HepG2 (cell line): Measurements from ENCODE around the gene MAP3K14. TPM values are rescaled to one million over a fixed set of nuclear protein-coding genes. Genes with fewer than 3 reads are reported as not detected.

Experiments
- ATAC-seq: fragments of 200-7000 bp; cut with Tn5 transposase; 3 replicates; pipeline ENCODE4 v1.9.1; 2020; ENCODE audit warnings: mild to moderate bottlenecking, moderate library complexity
- BruUV-seq: library from RNA; stranded (reverse); fragments of 400-500 nt; replicated peaks from 2 replicates; lab custom pipeline; 2021; lab: Mats Ljungman, UMichigan
- CTCF ChIA-PET: fragments of 300-600 bp; formaldehyde crosslinking; extraction: SDS; loops from one replicate; lab custom pipeline; 2021; ENCODE audit warnings: low total read pairs, inconsistent platforms, low intra/inter-chr PET ratio; lab: Yijun Ruan, JAX
- POLR2A ChIA-PET: fragments of 350-600 bp; sonication (Branson Sonifier 250); formaldehyde crosslinking; loops from one replicate; lab custom pipeline; 2020; ENCODE audit warnings: antibody characterized with exemption, inconsistent platforms; lab: Yijun Ruan, JAX
- DNase-seq: peaks from one replicate; pipeline ENCODE4 v3.0.0-alpha.2; 2015; ENCODE audit warnings: low spot score
- FAIRE-seq: peaks from 3 replicates; lab custom pipeline; 2011; peaks lifted over from hg19 to GRCh38; lab: Jason Lieb, UNC
- H2AFZ ChIP-seq: one replicate; pipeline ENCODE4 v1.6.1; 2011; ENCODE audit warnings: low read length, inconsistent platforms
- H3K27ac ChIP-seq: fragments of 300-600 bp; 3 replicates; pipeline ENCODE4 v1.8.0; 2011; ENCODE audit warnings: mixed run types, mild to moderate bottlenecking, mixed read lengths, low read length, inconsistent platforms; ENCODE audit not compliant: insufficient read depth; ENCODE audit errors: extremely low read length
- H3K27me3 ChIP-seq, 2 experiments: fragments of 200-600 bp in 1 of 2; 2 replicates in 1 of 2; 3 replicates in 1 of 2; pipeline versions ENCODE4 v1.6.0 to v1.8.0; 2011; ENCODE audit warnings: low read length in 2 of 2, mild to moderate bottlenecking in 2 of 2, moderate library complexity in 2 of 2, inconsistent platforms in 1 of 2; ENCODE audit not compliant: insufficient read depth in 2 of 2, control insufficient read depth in 1 of 2
- H3K36me3 ChIP-seq, 2 experiments: fragments of 200-600 bp in 1 of 2; replicated peaks in 1 of 2; 2 replicates in 1 of 2; 3 replicates in 1 of 2; pipeline versions ENCODE4 v1.5.1 to v1.8.0; 2011; ENCODE audit warnings: low read length in 2 of 2, inconsistent platforms in 1 of 2; ENCODE audit not compliant: insufficient read depth in 2 of 2, control insufficient read depth in 1 of 2
- H3K4me1 ChIP-seq: 2 replicates; pipeline ENCODE4 v1.5.1; 2012; ENCODE audit warnings: low read length, inconsistent platforms; ENCODE audit not compliant: insufficient read depth
- H3K4me2 ChIP-seq: 2 replicates; pipeline ENCODE4 v1.6.0; 2011; ENCODE audit warnings: low read depth, low read length, inconsistent platforms
- H3K4me3 ChIP-seq, 3 experiments: fragments of 200-600 bp in 1 of 3; sonication (generic), shearing (Covaris generic) in 1 of 3; replicated peaks in 1 of 3; 2 replicates each; pipeline ENCODE4 v1.5.1; 2011 to 2016; ENCODE audit warnings: low read length in 3 of 3, inconsistent platforms in 2 of 3, low read depth in 2 of 3, mild to moderate bottlenecking in 2 of 3, control low read depth in 1 of 3, mixed read lengths in 1 of 3; ENCODE audit not compliant: insufficient read depth in 1 of 3
- H3K79me2 ChIP-seq: one replicate; pipeline ENCODE4 v1.6.1; 2011; ENCODE audit warnings: low read length, inconsistent platforms; ENCODE audit not compliant: insufficient read depth
- H3K9ac ChIP-seq: 2 replicates; pipeline ENCODE4 v1.6.0; 2011; ENCODE audit warnings: mild to moderate bottlenecking, low read depth, low read length, inconsistent platforms; ENCODE audit not compliant: insufficient read depth
- H3K9me3 ChIP-seq: 2 replicates; pipeline ENCODE4 v1.5.1; 2012; ENCODE audit warnings: mild to moderate bottlenecking, low read length
- H4K20me1 ChIP-seq: 2 replicates; pipeline ENCODE4 v1.6.0; 2011; ENCODE audit warnings: inconsistent platforms, mild to moderate bottlenecking, low read length, moderate library complexity; ENCODE audit not compliant: insufficient read depth
- KDM2A ChIP-seq: sonication (generic); formaldehyde crosslinking; IDR thresholded peaks from 2 replicates; pipeline ENCODE4 v1.4.0; 2020; ENCODE audit warnings: low read depth, missing genetic modification reagents, borderline replicate concordance
- NFIB ChIP-seq: sonication (generic); formaldehyde crosslinking; IDR thresholded peaks from 2 replicates; pipeline ENCODE4 v1.9.0; 2021; ENCODE audit warnings: missing genetic modification reagents, mild to moderate bottlenecking, borderline replicate concordance
- TOPORS ChIP-seq: sonication (generic); formaldehyde crosslinking; IDR thresholded peaks from 2 replicates; pipeline ENCODE4 v1.8.0; 2023; ENCODE audit warnings: mild to moderate bottlenecking, missing genetic modification reagents
- ZNF326 ChIP-seq: sonication (generic); formaldehyde crosslinking; IDR thresholded peaks from 2 replicates; pipeline ENCODE4 v1.4.0; 2020; ENCODE audit warnings: missing genetic modification reagents, borderline replicate concordance
- ZNF614 ChIP-seq: IDR thresholded peaks from 2 replicates; pipeline ENCODE4 v1.6.1; 2018; ENCODE audit warnings: missing biosample characterization, missing genetic modification reagents, inconsistent platforms, borderline replicate concordance
- ZNF7 ChIP-seq: IDR thresholded peaks from 2 replicates; pipeline ENCODE4 v1.6.1; 2016; ENCODE audit warnings: missing biosample characterization, missing genetic modification reagents
- WGBS: methylation state at CpG from one replicate; pipeline ENCODE4 v1.1.6; 2017; ENCODE audit warnings: low lambda C conversion rate; 5-methylcytosine and 5-hydroxymethylcytosine counted together
- in situ Hi-C: cut with HindIII; loops from 2 replicates; pipeline ENCODE4 v1.10.0; 2017; ENCODE audit warnings: low pct_unique_long_range_greater_than_20kb; ENCODE audit not compliant: extremely low pct_ligation_motif_present
- intact Hi-C: fragments of 100-400 bp; cut with micrococcal nuclease; formaldehyde crosslinking; loops from one replicate; pipeline ENCODE4 v1.10.0; 2022; ENCODE audit not compliant: unreplicated experiment
- polyA plus RNA-seq, 8 experiments: library from polyadenylated mRNA; depleted of rRNA in 3 of 8; stranded (reverse) in 7 of 8; unstranded in 1 of 8; fragments of >200 nt; fragmentation: Illumina TruSeq in 4 of 8; extraction: Trizol in 4 of 8; gene quantifications; 2 replicates each; pipeline versions ENCODE4 v1.2.1 to v1.2.3, GENCODE V29; 2011 to 2016; ENCODE audit warnings: low read depth in 4 of 8, missing spikeins in 1 of 8, mixed read lengths in 1 of 8; ENCODE audit not compliant: insufficient read depth in 1 of 8
- total RNA-seq, 5 experiments: library from RNA; depleted of rRNA; stranded (reverse); fragments of >200 nt; fragmentation: Illumina TruSeq; extraction: Trizol; gene quantifications; 2 replicates each; pipeline ENCODE4 v1.2.3, GENCODE V29; 2016; ENCODE audit warnings: low read depth in 1 of 5
- TF ChIP-seq, protein P1 (sequence below): sonication (generic); formaldehyde crosslinking; IDR thresholded peaks from 2 replicates; pipeline ENCODE4 v1.8.0; 2022; ENCODE audit warnings: low read depth, missing genetic modification reagents
- TF ChIP-seq, protein P2 (sequence below): sonication (generic); formaldehyde crosslinking; IDR thresholded peaks from 2 replicates; pipeline ENCODE4 v1.4.0; 2020; ENCODE audit warnings: missing genetic modification reagents
- TF ChIP-seq, protein P3 (sequence below): IDR thresholded peaks from 2 replicates; pipeline ENCODE4 v1.6.1; 2016
- TF ChIP-seq, protein P4 (sequence below): sonication (generic); formaldehyde crosslinking; IDR thresholded peaks from 2 replicates; pipeline ENCODE4 v1.8.1; 2023; ENCODE audit warnings: mild to moderate bottlenecking, inconsistent platforms, moderate library complexity, missing genetic modification reagents, borderline replicate concordance
- TF ChIP-seq, protein P5 (sequence below): sonication (generic); formaldehyde crosslinking; IDR thresholded peaks from 2 replicates; pipeline ENCODE4; 2020; ENCODE audit warnings: missing genetic modification reagents, mild to moderate bottlenecking, borderline replicate concordance

Gene MAP3K14
- total and polyA plus RNA-seq, 2 of the 13 experiments (the other 11 are each of a cell fraction or from before 2014, with no cell fraction given) = 2.6 TPM

DNA sequence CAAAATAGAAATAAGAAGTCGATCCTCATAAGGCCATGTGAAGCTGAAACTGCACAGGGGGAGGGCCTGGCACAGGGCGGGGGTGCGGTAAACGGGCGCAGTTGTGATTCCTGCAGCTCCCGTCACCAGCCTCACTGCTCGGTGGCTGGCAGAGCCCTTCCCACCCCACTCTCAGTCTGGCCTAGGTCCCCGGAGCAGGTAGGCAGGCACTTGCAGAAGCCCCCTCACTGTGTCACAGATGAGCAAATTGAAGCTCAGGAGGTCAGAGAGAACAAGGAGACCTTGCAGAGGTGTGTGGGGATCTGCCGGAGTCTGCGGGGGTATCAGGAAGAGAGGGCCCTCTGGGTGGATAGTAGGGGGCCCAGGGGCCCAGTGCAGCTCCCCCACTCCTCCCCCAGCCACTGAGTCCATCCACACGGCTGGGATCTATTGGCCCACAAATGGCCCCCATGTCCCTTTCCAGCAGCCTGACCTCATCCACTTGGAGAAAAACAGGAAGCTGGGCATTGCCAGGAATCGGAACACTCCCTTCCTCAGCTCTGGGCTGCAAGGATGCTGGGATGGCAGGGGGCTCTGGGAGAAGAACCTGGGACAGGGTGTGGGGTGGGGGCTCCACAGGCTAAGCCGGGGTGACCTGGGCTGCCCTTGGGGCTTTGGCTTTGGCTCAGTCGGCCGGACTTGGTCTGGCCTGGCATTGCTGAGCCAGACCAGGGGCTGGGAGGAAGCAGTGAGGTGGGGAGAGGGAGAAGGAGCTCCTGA, 21.4 kb upstream of the MAP3K14 start:
- no peak for ATAC-seq
- no peaks in the 10 kb centered on the region for H3K9me3 ChIP-seq
- H3K27me3 ChIP-seq = peaks cover 2 to 39% of the 10 kb centered on the region in 2 experiments; a peak in 3 of 5 replicates
- no peaks in the 10 kb centered on the region for H3K79me2 ChIP-seq
- CTCF ChIA-PET = no interaction called here
- 46% methylated on average over 12 of the region's 15 CpGs for WGBS
- POLR2A ChIA-PET = interaction anchor here (1.2 kb wide), 1 partner anchor 21 kb away, joined by 5 read pairs; the partner anchor contains the start of gene MAP3K14
- peaks cover 10% of the 10 kb centered on the region for H3K4me1 ChIP-seq
- in situ Hi-C loops (no loop called here), intact Hi-C loops (no loop called here)
- H4K20me1 ChIP-seq = no peaks in the 10 kb centered on the region
- no TSS peak for BruUV-seq
- DNase-seq = no peak
- no peaks in the 10 kb centered on the region for H3K36me3 ChIP-seq
- no peak for FAIRE-seq
- no peak overlapping the region for H3K9ac ChIP-seq
- H2AFZ ChIP-seq = no peak overlapping the region
- H3K27ac ChIP-seq = no peak overlapping the region
- H3K4me2 ChIP-seq = no peak overlapping the region
- H3K4me3 ChIP-seq = no peak overlapping the region
- TF ChIP-seq, protein P1, sequence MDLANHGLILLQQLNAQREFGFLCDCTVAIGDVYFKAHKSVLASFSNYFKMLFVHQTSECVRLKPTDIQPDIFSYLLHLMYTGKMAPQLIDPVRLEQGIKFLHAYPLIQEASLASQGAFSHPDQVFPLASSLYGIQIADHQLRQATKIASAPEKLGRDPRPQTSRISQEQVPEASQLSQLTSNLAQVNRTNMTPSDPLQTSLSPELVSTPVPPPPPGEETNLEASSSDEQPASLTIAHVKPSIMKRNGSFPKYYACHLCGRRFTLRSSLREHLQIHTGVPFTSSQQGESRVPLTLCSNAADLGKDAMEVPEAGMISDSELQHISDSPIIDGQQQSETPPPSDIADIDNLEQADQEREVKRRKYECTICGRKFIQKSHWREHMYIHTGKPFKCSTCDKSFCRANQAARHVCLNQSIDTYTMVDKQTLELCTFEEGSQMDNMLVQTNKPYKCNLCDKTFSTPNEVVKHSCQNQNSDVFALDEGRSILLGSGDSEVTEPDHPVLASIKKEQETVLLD (CRISPR knock-in tag) = no peak
- TF ChIP-seq, protein P2, sequence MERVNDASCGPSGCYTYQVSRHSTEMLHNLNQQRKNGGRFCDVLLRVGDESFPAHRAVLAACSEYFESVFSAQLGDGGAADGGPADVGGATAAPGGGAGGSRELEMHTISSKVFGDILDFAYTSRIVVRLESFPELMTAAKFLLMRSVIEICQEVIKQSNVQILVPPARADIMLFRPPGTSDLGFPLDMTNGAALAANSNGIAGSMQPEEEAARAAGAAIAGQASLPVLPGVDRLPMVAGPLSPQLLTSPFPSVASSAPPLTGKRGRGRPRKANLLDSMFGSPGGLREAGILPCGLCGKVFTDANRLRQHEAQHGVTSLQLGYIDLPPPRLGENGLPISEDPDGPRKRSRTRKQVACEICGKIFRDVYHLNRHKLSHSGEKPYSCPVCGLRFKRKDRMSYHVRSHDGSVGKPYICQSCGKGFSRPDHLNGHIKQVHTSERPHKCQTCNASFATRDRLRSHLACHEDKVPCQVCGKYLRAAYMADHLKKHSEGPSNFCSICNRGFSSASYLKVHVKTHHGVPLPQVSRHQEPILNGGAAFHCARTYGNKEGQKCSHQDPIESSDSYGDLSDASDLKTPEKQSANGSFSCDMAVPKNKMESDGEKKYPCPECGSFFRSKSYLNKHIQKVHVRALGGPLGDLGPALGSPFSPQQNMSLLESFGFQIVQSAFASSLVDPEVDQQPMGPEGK (CRISPR knock-in tag) = no peak
- TF ChIP-seq ZNF614 (no peak), ZNF7 (CRISPR knock-in tag) (no peak), TOPORS (no peak), ZNF326 (no peak), NFIB (no peak), KDM2A (no peak)
- TF ChIP-seq, protein P3, sequence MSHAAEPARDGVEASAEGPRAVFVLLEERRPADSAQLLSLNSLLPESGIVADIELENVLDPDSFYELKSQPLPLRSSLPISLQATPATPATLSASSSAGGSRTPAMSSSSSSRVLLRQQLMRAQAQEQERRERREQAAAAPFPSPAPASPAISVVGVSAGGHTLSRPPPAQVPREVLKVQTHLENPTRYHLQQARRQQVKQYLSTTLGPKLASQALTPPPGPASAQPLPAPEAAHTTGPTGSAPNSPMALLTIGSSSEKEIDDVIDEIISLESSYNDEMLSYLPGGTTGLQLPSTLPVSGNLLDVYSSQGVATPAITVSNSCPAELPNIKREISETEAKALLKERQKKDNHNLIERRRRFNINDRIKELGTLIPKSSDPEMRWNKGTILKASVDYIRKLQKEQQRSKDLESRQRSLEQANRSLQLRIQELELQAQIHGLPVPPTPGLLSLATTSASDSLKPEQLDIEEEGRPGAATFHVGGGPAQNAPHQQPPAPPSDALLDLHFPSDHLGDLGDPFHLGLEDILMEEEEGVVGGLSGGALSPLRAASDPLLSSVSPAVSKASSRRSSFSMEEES (CRISPR knock-in tag) = no peak
- TF ChIP-seq, protein P4, sequence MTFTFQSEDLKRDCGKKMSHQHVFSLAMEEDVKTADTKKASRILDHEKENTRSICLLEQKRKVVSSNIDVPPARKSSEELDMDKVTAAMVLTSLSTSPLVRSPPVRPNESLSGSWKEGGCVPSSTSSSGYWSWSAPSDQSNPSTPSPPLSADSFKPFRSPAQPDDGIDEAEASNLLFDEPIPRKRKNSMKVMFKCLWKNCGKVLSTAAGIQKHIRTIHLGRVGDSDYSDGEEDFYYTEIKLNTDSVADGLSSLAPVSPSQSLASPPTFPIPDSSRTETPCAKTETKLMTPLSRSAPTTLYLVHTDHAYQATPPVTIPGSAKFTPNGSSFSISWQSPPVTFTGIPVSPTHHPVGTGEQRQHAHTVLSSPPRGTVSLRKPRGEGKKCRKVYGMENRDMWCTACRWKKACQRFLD (CRISPR knock-in tag) = no peak
- TF ChIP-seq, protein P5, sequence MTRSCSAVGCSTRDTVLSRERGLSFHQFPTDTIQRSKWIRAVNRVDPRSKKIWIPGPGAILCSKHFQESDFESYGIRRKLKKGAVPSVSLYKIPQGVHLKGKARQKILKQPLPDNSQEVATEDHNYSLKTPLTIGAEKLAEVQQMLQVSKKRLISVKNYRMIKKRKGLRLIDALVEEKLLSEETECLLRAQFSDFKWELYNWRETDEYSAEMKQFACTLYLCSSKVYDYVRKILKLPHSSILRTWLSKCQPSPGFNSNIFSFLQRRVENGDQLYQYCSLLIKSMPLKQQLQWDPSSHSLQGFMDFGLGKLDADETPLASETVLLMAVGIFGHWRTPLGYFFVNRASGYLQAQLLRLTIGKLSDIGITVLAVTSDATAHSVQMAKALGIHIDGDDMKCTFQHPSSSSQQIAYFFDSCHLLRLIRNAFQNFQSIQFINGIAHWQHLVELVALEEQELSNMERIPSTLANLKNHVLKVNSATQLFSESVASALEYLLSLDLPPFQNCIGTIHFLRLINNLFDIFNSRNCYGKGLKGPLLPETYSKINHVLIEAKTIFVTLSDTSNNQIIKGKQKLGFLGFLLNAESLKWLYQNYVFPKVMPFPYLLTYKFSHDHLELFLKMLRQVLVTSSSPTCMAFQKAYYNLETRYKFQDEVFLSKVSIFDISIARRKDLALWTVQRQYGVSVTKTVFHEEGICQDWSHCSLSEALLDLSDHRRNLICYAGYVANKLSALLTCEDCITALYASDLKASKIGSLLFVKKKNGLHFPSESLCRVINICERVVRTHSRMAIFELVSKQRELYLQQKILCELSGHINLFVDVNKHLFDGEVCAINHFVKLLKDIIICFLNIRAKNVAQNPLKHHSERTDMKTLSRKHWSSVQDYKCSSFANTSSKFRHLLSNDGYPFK = no peak
